NOMO-1 treated with DMSO at 0.1 percent for 48 hours (cell line): Measurements from ENCODE around the gene NTM.

Experiments
- DNase-seq: peaks from one replicate; lab custom pipeline; 2025; ENCODE audit not compliant: unreplicated experiment; lab: John Stamatoyannopoulos, UW

Gene NTM

GRCh38 chr11:131597890-131598289, 227.5 kb downstream of the NTM start:
- DNase-seq, result no peak

GRCh38 chr11:131598305-131598704, 227.9 kb downstream of the NTM start:
- DNase-seq, result no peak

- DNase-seq, result no peak
Observed at GRCh38 chr11:131599285-131599684, 228.9 kb downstream of the NTM start.

- DNase-seq, result no peak
Observed at GRCh38 chr11:131600628-131601027, 230.2 kb downstream of the NTM start.

- DNase-seq, result no peak
Observed at GRCh38 chr11:131601586-131601985, 231.2 kb downstream of the NTM start.

GRCh38 chr11:131602431-131602830, 232.0 kb downstream of the NTM start:
- DNase-seq, result no peak

GRCh38 chr11:131606811-131607335, 236.5 kb downstream of the NTM start:
- DNase-seq, result no peak

GRCh38 chr11:131609337-131609736, 238.9 kb downstream of the NTM start:
- DNase-seq, result no peak

GRCh38 chr11:131609921-131610320, 239.5 kb downstream of the NTM start:
- no peak for DNase-seq

GRCh38 chr11:131611322-131611721, 240.9 kb downstream of the NTM start:
- no peak for DNase-seq

- DNase-seq, result no peak
Observed at GRCh38 chr11:131612533-131612932, 242.1 kb downstream of the NTM start.

- DNase-seq, result no peak
Observed at GRCh38 chr11:131614631-131615030, 244.2 kb downstream of the NTM start.

GRCh38 chr11:131615611-131616010, 245.2 kb downstream of the NTM start:
- DNase-seq, result no peak

GRCh38 chr11:131616481-131617140, 246.2 kb downstream of the NTM start:
- no peak for DNase-seq

- no peak for DNase-seq
Observed at GRCh38 chr11:131618201-131618600, 247.8 kb downstream of the NTM start.

- no peak for DNase-seq
Observed at GRCh38 chr11:131622193-131622592, 251.8 kb downstream of the NTM start.

- DNase-seq, result no peak
Observed at GRCh38 chr11:131624531-131624930, 254.1 kb downstream of the NTM start.

GRCh38 chr11:131626788-131627187, 256.4 kb downstream of the NTM start:
- DNase-seq, result peak; percentile 28

- DNase-seq, result no peak
Observed at GRCh38 chr11:131628739-131629138, 258.3 kb downstream of the NTM start.

GRCh38 chr11:131629925-131630540, 259.6 kb downstream of the NTM start:
- DNase-seq, result no peak

GRCh38 chr11:131632971-131633370, 262.6 kb downstream of the NTM start:
- no peak for DNase-seq

- DNase-seq, result peak; percentile 5
Observed at GRCh38 chr11:131633921-131634715, 263.7 kb downstream of the NTM start.
